Psoas muscle (tissue), 8 donors: ENCODE results near the gene GARRE1. TPM values are rescaled to one million over a fixed set of nuclear protein-coding genes. Genes with fewer than 3 reads are reported as not detected.

Source experiments
- ATAC-seq, 4 donors: fragments of 200-7000 bp; cut with Tn5 transposase; one replicate each; pipeline ENCODE4 v1.9.1; 2020; ENCODE audit warnings: moderate library complexity in 3 of 4, mild to moderate bottlenecking in 2 of 4
- DNase-seq, 2 donors: peaks; one replicate each; pipeline ENCODE4 v3.0.0-alpha.2; 2020
- H3K27ac ChIP-seq: fragments of 200-600 bp; one replicate; pipeline ENCODE4 v1.8.0; 2022
- H3K27me3 ChIP-seq, 3 donors: fragments of 200-600 bp in 1 of 3; one replicate each; pipeline versions ENCODE4 v1.6.1 to v1.8.0; 2013 to 2022; ENCODE audit warnings: low read length in 2 of 3, mild to moderate bottlenecking in 2 of 3, moderate library complexity in 1 of 3; ENCODE audit not compliant: insufficient read depth in 3 of 3
- H3K36me3 ChIP-seq, 2 donors: fragments of 200-600 bp in 1 of 2; one replicate each; pipeline versions ENCODE4 v1.6.1 to v1.8.0; 2013 to 2022; ENCODE audit warnings: low read depth in 1 of 2, mild to moderate bottlenecking in 1 of 2, moderate library complexity in 1 of 2; ENCODE audit not compliant: insufficient read depth in 1 of 2
- H3K4me1 ChIP-seq: fragments of 200-600 bp; one replicate; pipeline ENCODE4 v1.8.0; 2022
- H3K4me3 ChIP-seq: fragments of 200-600 bp; one replicate; pipeline ENCODE4 v1.8.0; 2022; ENCODE audit warnings: mild to moderate bottlenecking
- H3K9me3 ChIP-seq: fragments of 200-600 bp; one replicate; pipeline ENCODE4 v1.8.0; 2022
- CTCF ChIP-seq: fragments of 200-600 bp; IDR thresholded peaks from one replicate; pipeline ENCODE4 v1.8.0; 2022; ENCODE audit warnings: antibody characterized with exemption
- WGBS, 3 donors: extraction: QIAGEN DNeasy Blood & Tissue Kit; methylation state at CpG; one replicate each; pipeline versions ENCODE4 v1.1.6 to v1.1.7; 2013; 5-methylcytosine and 5-hydroxymethylcytosine counted together
- intact Hi-C, 2 donors: fragments of 100-400 bp; cut with DNase I; formaldehyde crosslinking; loops; one replicate each; pipeline versions ENCODE4 v1.11.0 to v1.14.2; 2022
- polyA plus RNA-seq, 3 donors: library from polyadenylated mRNA; stranded (reverse); fragments of 200-250 nt; gene quantifications; one replicate each; pipeline ENCODE4 v1.2.3, GENCODE V29; 2013
- total RNA-seq, 4 donors: library from RNA; stranded (reverse); fragmentation: NEBNext Ultra II Directional in 2 of 4; extraction: Animal tissue kit (Norgen Biotek cat#: 25700) in 2 of 4; gene quantifications; one replicate each; pipeline versions ENCODE4 v1.2.1 to v1.2.4, GENCODE V29; 2021 to 2023
- donor health status: healthy with polysubstance abuse.
- donor health status: DM: no; HTN: no; CAD: no; lungs with moderate emphysema.
- donor health status: Bipolar disorder and iron deficiency.
- donor health status: healthy.
- donor health status: DM: yes; HTN: yes; CAD: no.
- donor health status: DM: no; HTN: no; CAD: no.
- donor health status: DM: no; HTN: no; CAD: no.
- donor health status: DM: yes; HTN: yes; CAD: no.

The GARRE1 gene
- total and polyA plus RNA-seq, 7 donors: 4.8 to 22.8 (median 16.4) TPM

DNA sequence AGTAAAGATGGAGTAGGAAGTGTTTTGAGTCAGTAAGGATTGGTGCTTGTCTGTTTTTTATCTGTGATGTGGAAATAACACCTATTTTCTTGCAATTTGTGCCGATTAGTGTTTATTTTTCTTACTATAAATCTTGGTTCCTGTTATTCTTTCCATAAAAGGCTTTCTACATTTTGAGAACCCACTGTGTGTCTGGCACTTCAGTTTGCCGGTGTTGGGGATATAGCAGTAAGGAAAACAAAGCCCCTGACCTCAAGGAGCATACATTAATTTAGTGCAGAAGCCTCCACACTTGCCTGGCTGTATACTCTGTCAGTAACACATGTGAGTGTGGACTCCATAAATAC is 35.6 kb upstream of the GARRE1 start:
- TF ChIP-seq CTCF: no peak
- Histone ChIP-seq H3K4me3 (no peak overlapping the region), H3K27ac (no peak overlapping the region), H3K9me3 (no peaks in the 10 kb centered on the region), H3K27me3 (no peaks in the 10 kb centered on the region), H3K4me1 (peaks cover 18% of the 10 kb centered on the region), H3K36me3 (peaks cover 9 to 80% of the 10 kb centered on the region in 2 donors)
- WGBS, 3 donors: 79 to 82% (median 79%) methylated on average over 2 of the region's 2 CpGs
- intact Hi-C loops: no loop called here
- DNase-seq: no peak
- peak in 1 of 4 donors; percentile 35 for ATAC-seq

DNA sequence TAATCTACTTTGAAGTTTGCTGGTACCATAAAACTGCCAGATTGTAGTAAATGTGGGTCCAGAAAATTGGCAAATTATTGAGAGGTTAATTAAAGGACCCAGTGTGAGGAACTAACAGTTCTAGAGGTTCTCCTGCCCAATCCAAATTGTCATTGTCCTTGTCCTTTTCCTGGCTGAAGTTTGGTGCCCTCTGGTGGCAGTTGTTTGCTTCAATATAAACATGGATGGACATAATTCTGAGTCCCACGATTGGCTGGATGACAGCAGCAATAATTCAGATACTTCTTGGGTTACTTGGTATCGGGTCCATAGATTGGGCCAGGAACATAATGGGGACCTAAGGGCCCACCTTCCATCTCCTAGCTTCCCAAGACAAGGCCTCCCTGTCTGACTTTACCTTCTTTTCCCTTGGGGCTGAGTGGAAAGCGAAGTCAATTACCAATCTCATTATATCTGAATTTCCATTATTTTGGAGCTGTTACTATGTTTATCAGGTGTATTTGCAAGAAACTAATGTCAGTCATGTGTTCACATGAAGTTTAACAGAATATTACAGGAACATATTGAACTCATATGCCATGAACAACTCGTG is 33.8 kb upstream of the GARRE1 start:
- TF ChIP-seq CTCF: peak; percentile 68
- peak in 1 of 2 donors; percentile 32 for DNase-seq
- intact Hi-C loops: loop anchor here in 1 of 2 donors (2.0 kb wide), 1 partner anchor 126 kb away; no protein-coding TSS in a partner anchor
- Histone ChIP-seq H3K4me1 (peaks cover 18% of the 10 kb centered on the region), H3K27me3 (no peaks in the 10 kb centered on the region), H3K4me3 (no peak overlapping the region), H3K36me3 (peaks cover 11 to 82% of the 10 kb centered on the region in 2 donors), H3K9me3 (no peaks in the 10 kb centered on the region), H3K27ac (no peak overlapping the region)
- peak in 2 of 4 donors; percentile 42 to 54 for ATAC-seq
- WGBS, 3 donors: 62 to 70% (median 62%) methylated on average over 4 of the region's 4 CpGs

GRCh38 chr19:34222386-34222785 is 32.0 kb upstream of the GARRE1 start:
- intact Hi-C loops: no loop called here
- Histone ChIP-seq H3K4me1 (peaks cover 18% of the 10 kb centered on the region), H3K27ac (no peak overlapping the region), H3K4me3 (no peak overlapping the region), H3K36me3 (peaks cover 14 to 85% of the 10 kb centered on the region in 2 donors), H3K27me3 (no peaks in the 10 kb centered on the region), H3K9me3 (no peaks in the 10 kb centered on the region)
- WGBS, 3 donors: 30 to 68% (median 38%) methylated on average over 1 of the region's 1 CpG
- ATAC-seq (no peak), DNase-seq (no peak)
- TF ChIP-seq CTCF: no peak

GRCh38 chr19:34224996-34225658 is 29.2 kb upstream of the GARRE1 start:
- Histone ChIP-seq H3K4me1 (no peaks in the 10 kb centered on the region), H3K27me3 (no peaks in the 10 kb centered on the region), H3K9me3 (no peaks in the 10 kb centered on the region), H3K4me3 (no peak overlapping the region), H3K36me3 (peaks cover 16 to 94% of the 10 kb centered on the region in 2 donors), H3K27ac (no peak overlapping the region)
- intact Hi-C loops: no loop called here
- ATAC-seq: no peak
- no peak for TF ChIP-seq CTCF
- WGBS, 3 donors: 81 to 87% (median 87%) methylated on average over 2 of the region's 2 CpGs
- DNase-seq: no peak

- intact Hi-C loops: no loop called here
- Histone ChIP-seq H3K4me1 (no peaks in the 10 kb centered on the region), H3K9me3 (no peaks in the 10 kb centered on the region), H3K4me3 (no peak overlapping the region), H3K27ac (no peak overlapping the region), H3K36me3 (peaks cover 15 to 97% of the 10 kb centered on the region in 2 donors), H3K27me3 (no peaks in the 10 kb centered on the region)
- DNase-seq (no peak), ATAC-seq (no peak)
- no peak for TF ChIP-seq CTCF
Observed at GRCh38 chr19:34225659-34226015, 28.7 kb upstream of the GARRE1 start.
